SJCRH30 (cell line): Measurements from ENCODE around the gene CFAP46. TPM values are rescaled to one million over a fixed set of nuclear protein-coding genes. Genes with fewer than 3 reads are reported as not detected.

Experiments used
- DNase-seq, 2 experiments: peaks; one replicate each; pipeline ENCODE4 v3.0.0-alpha.2; 2015 to 2020
- H3K27ac ChIP-seq: fragments of 250-450 bp; sonication (Bioruptor Pico); 2 replicates; pipeline ENCODE4 v1.5.1; 2020; ENCODE audit warnings: mild to moderate bottlenecking, moderate library complexity
- H3K27me3 ChIP-seq: fragments of 250-450 bp; sonication (Bioruptor Pico); 2 replicates; pipeline ENCODE4 v1.5.1; 2020; ENCODE audit warnings: mild to moderate bottlenecking, moderate library complexity
- H3K36me3 ChIP-seq: fragments of 250-450 bp; sonication (Bioruptor Pico); 2 replicates; pipeline ENCODE4 v1.5.1; 2020; ENCODE audit warnings: mild to moderate bottlenecking, moderate library complexity
- H3K4me1 ChIP-seq: fragments of 250-450 bp; sonication (Bioruptor Pico); 2 replicates; pipeline ENCODE4 v1.5.1; 2020; ENCODE audit warnings: mild to moderate bottlenecking, moderate library complexity
- H3K4me3 ChIP-seq: fragments of 250-450 bp; sonication (Bioruptor Pico); 2 replicates; pipeline ENCODE4 v1.5.1; 2020; ENCODE audit warnings: mild to moderate bottlenecking, moderate library complexity
- H3K9me3 ChIP-seq: fragments of 250-450 bp; sonication (Bioruptor Pico); replicated peaks from 2 replicates; pipeline ENCODE4 v1.5.1; 2020; ENCODE audit warnings: mild to moderate bottlenecking, moderate library complexity
- total RNA-seq: library from RNA; depleted of rRNA; stranded (reverse); fragments of >200 nt; shearing (Covaris generic); gene quantifications from 2 replicates; pipeline ENCODE4 v1.2.3, GENCODE V29; 2014

CFAP46 gene
- total RNA-seq, 1 experiment from 2014 or later = 1.7 TPM

DNA sequence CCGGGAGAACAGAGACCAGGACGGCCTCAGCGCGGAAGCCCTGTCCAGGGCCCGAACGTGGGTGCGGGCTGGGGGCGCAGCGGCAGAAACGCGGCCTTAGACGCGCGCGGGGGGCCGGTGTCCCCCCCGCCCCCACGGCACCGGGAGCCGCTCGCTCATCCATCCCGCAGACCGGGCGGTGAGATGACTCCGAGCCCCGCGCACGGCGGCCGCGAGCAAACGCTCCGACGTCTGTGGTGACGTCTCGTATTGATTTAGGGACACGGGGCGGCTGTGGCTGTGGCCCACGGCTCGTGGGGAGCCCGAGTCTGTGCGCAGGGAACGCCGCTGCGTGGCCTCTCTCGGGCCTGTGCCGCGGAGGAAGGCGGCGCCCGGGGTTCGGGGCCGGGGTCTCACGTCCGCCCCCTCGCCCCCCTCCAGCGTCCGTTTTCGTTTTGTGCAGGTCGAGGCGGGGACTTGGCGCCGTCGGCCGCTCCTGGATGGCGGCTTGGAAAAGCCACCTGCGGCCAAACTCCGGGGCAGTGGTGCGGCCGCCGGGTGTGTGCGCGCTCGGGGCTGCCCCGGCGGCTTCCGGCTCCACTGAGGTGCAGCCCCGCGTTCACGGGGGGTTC is 155.4 kb downstream of the CFAP46 start:
- H3K4me3 ChIP-seq = no peak overlapping the region
- no peaks in the 10 kb centered on the region for H3K4me1 ChIP-seq
- no peaks in the 10 kb centered on the region for H3K27me3 ChIP-seq
- H3K27ac ChIP-seq = no peak overlapping the region
- H3K9me3 ChIP-seq = no peaks in the 10 kb centered on the region
- DNase-seq = no peak
- no peaks in the 10 kb centered on the region; the same call in 1 of the 2 replicates for H3K36me3 ChIP-seq

DNA sequence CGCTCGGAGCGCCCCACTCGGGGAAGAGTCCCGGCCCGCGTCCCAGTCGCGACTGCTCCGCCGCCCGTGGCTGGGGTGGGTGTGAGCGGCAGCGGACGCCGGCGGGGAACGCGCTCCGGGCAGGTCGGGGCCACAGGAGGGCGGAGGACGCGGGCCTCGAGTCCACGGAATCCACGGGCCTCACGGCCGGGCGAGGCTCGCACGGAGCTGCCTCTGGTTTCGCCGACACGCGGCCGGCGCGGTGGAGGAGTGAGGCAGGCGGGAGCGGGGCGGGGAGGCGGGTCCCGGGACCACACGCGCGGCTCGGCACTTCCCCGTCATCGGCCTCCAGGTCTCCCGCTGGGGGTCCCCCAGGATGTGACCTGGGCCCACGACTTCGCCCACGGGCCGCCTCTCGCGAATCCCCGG is 155.9 kb downstream of the CFAP46 start:
- no peak overlapping the region for H3K27ac ChIP-seq
- no peaks in the 10 kb centered on the region for H3K4me1 ChIP-seq
- no peaks in the 10 kb centered on the region for H3K9me3 ChIP-seq
- no peaks in the 10 kb centered on the region for H3K27me3 ChIP-seq
- no peak for DNase-seq
- no peaks in the 10 kb centered on the region; the same call in 1 of the 2 replicates for H3K36me3 ChIP-seq
- no peak overlapping the region for H3K4me3 ChIP-seq

DNA sequence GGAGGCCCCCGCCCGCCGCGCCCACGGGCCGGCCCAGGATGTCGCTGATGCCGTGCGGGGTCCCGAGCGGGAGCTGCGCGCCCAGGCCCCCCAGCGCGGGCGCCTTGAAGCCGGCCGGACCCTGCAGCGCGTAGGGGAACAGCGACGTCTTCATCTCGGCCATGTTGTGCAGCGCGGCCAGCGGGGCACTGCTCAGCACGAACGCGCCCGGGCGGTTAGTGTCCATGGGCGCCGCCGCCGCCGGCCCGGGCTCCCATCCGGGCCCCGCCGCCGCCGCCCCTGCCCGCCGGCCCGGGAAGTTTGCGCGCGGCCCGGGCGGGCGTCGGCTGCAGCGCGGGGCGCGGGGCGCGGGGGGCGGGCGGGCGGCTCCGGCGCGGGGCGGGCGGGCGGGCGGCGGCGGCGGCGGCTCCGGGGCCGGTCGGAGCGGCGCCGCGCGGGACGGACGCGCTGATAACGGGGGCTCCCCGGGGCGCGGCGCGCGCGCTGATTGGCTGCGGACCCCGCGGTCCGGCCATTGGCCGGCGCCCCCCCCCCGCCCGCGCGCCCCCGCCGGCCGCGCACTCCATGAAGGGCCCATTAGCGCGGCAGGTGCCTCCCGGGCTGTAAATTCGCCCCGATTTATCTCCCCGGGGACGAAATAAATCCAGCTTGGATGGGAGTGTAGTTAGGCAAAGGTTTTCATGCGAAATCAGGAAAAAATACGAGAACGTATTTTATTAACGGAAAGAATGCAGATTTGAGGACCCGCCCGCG is 156.5 kb downstream of the CFAP46 start, which contains the start of gene NKX6-2:
NKX6-2 (minus strand) TSS at position 425 of the 753 bp plus-strand sequence; CDS start at position 226, 199 bp downstream.
- no peak for DNase-seq
- no peak within 1 kb of the TSS for H3K27ac ChIP-seq
- no peak within 1 kb of the TSS for H3K4me3 ChIP-seq
- no peaks in the 10 kb centered on the region for H3K9me3 ChIP-seq
- no peaks in the 10 kb centered on the region; the same call in 1 of the 2 replicates for H3K36me3 ChIP-seq
- H3K4me1 ChIP-seq = no peaks in the 10 kb centered on the region
- H3K27me3 ChIP-seq = no peaks in the 10 kb centered on the region

DNA sequence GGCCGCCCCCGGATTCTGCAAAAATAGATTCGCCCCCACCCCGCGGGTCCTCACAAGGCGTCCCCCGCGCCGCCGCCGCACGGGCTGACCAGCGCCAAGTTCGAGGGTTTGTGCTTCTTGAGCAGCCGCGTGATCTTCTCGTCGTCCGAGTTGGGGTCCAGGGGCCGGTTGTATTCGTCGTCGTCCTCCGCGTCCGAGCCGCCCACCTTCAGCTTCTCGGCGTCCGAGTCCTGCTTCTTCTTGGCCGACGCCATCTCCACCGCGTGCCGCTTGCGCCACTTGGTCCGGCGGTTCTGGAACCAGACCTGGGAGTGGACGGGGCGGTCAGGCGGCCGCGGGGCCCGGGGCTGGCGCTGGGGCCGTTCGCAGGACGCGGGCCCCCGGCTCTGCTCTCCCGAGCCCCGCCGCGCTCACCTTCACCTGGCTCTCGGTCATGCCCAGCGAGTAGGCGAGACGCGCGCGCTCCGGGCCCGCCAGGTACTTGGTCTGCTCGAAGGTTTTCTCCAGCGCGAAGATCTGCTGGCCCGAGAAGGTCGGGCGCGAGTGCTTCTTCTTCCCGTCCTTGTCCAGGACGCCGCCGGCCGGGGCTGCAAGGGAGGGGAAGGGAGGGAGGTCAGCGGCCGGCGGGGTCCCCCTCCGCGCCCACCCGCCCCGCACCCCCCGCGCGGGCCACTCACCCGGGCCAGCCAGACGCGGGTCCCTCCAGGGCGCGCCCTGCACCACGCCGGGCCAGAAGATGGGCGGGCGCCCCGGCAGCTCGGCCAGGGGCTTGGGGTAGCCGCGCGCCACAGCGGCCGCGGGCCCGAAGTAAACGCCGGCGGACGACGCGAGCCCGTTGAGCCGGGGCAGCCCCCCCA is 157.3 kb downstream of the CFAP46 start:
- Histone ChIP-seq H3K27me3 (no peaks in the 10 kb centered on the region), H3K36me3 (no peaks in the 10 kb centered on the region; the same call in 1 of the 2 replicates), H3K4me3 (no peak overlapping the region), H3K4me1 (no peaks in the 10 kb centered on the region), H3K9me3 (no peaks in the 10 kb centered on the region), H3K27ac (no peak overlapping the region)
- no peak for DNase-seq

DNA sequence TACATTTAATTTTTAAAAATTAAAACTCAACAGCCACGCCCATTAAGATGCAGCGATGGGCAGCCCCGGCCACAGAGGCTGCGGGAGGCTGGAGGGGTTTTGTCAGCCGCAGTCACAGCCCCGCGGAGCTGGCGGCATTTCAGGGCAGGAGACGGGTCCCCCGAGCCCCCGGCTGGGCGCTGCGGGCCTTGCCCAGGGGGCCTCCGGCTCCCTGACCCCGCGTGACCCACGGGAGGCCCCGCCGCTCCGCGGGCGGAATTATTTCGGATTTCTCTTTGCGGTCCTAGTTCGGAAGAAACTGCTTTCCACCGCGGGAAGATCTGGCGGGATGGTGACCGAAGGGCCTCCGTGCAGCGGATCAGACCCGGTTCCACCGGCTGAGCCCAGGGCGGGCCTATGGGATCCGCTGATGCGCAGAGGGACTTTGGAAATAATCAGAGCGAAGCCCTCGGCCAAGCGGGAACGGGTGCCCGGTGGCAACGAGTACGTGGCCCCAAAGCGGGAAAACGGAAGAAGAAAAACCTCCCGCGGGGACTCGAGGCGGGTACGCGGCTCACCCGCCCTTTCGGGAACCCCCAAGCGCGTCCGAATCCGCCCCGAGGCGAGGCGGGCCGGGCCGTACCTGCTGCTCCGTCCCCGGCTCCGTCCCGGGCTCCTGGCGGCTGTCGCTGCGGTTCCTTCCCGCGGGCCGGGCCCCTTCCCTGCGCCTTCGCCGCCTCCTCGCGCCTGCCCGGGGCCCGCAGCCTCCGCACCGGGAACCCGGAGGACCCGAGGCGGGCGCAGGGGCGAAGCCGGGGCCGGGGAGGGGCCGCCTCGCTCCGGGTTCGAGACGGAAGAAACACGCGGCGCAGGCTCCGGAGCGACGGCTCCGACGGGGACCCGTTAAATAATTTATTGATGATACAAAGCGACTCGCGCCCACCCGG is 158.2 kb downstream of the CFAP46 start:
- no peaks in the 10 kb centered on the region for H3K27me3 ChIP-seq
- DNase-seq = no peak

DNA sequence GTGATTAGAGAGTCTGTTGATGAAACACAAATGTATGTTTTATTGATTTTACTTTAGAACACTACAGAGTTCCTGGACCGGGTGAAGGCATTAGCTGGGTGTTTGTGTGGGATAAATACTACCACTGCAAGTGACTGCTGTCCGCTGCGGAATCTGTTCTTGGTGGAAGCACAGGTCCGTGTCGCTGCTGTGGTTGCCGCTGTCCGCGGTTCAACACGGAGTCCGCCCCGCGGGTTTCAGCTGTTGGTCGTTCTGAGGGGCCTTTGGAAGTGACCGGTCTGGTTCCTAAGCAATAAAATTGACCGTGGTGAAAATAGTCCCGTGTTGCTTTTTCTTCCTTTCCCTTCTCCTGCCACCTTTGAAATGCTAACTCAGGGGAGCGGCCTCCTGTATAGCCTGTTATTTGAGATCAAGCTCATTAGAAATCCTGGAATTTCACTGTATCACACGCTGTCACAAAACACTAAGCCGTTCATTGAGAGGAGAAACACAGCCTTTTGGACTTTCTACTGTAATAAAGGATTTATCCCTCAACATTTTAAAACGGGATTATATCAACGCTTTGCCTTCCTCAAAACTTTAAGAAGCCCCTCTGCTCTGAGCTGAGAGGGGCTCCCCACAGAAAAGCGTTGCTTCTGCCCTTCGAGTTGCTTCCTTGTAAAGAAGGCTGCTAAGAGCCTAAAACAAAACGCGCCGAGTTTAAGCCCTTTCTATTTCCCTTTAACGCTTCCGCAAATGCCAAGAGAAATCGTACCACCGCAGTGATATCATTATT is 159.0 kb downstream of the CFAP46 start:
- no peaks in the 10 kb centered on the region for H3K4me1 ChIP-seq
- no peak overlapping the region for H3K4me3 ChIP-seq
- H3K36me3 ChIP-seq = no peaks in the 10 kb centered on the region; the same call in 1 of the 2 replicates
- no peak overlapping the region for H3K27ac ChIP-seq
- H3K9me3 ChIP-seq = no peaks in the 10 kb centered on the region
- DNase-seq = no peak
- H3K27me3 ChIP-seq = no peaks in the 10 kb centered on the region

More for the DNA sequence above, 158.2 kb downstream of the CFAP46 start:
- H3K27ac ChIP-seq = no peak overlapping the region
- H3K4me3 ChIP-seq = no peak overlapping the region
- H3K4me1 ChIP-seq = no peaks in the 10 kb centered on the region
- H3K36me3 ChIP-seq = no peaks in the 10 kb centered on the region; the same call in 1 of the 2 replicates
- no peaks in the 10 kb centered on the region for H3K9me3 ChIP-seq

DNA sequence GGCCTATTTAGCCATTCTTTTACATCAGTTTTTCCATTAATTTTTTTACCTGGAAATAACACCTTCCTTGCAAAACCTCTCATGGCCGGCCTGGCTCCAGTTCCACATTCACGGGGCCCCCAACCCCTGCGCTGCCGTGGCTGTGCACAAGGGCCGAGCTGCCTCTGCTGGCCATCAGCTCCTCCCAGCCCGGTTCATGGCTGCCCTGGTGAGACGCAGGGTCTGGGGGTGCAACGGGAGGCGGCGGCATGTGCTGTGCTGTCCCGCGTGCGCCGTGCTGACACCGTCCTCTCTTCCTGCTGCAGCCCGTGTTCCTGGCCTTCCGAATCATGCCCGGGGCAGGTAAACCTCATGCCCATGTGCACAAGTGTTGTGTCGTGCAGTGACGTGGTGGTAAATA is 160.8 kb downstream of the CFAP46 start:
- Histone ChIP-seq H3K9me3 (no peaks in the 10 kb centered on the region), H3K4me3 (no peak overlapping the region), H3K27ac (no peak overlapping the region), H3K36me3 (no peaks in the 10 kb centered on the region; the same call in 1 of the 2 replicates), H3K27me3 (no peaks in the 10 kb centered on the region), H3K4me1 (no peaks in the 10 kb centered on the region)
- no peak for DNase-seq

DNA sequence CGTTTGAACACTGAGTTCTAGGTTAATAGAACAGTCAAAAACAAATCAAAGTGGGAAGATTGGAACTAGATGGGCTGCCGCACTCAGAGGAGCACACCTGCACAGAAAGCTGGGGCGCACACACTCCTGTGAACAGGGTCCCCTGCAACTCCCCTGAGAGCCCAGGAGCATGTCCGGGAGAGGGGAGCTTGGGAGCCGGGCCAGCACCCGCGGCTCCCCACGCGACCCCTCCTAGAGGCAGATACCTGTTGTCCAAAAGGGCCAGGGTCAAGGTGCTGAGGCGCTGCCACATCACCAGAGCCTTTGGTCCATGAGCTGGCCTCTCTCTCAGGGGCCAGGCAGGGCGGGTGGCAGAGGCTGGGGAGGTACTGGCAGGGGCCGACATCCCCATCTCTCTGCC is 162.0 kb downstream of the CFAP46 start:
- H3K27ac ChIP-seq = no peak overlapping the region
- H3K4me3 ChIP-seq = no peak overlapping the region
- H3K27me3 ChIP-seq = no peaks in the 10 kb centered on the region
- DNase-seq = no peak
- H3K9me3 ChIP-seq = no peaks in the 10 kb centered on the region
- no peaks in the 10 kb centered on the region for H3K4me1 ChIP-seq
- H3K36me3 ChIP-seq = no peaks in the 10 kb centered on the region; the same call in 1 of the 2 replicates

DNA sequence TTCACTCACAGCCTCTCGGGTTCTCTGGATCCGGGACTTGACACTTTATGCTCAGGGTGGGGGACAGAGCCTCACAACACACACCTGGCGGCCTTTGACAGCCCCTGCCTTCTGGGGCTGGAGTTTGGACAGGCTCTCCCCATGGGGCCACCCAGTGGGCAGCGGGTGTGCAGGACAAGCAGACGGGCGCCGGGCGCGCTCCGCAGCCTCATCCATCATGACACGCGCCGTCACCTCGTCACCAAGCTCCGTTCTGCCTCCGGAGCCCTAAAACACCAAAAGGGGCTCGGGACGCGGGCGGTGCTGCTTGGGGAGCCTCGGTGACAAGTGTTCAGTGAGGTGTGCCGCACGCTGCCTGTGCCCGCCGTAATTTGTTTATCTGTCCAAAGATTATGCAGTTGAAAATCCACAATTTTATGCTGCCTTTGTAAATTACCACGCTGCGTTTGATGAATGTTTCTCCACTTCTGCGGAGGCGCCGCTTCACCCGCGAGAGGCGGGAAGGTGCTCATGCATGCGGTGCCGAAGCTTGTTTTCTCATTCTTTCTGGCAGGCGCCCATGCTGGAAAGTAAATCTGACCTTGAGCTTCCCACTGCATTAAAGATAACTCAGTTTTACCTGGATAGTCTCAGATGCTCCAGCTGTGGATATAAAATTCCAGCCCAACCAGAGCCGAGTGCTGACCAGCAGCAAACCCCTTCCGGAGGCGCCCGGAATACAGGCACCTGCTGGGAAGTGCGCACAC is 162.6 kb downstream of the CFAP46 start:
- no peak overlapping the region for H3K4me3 ChIP-seq
- H3K27ac ChIP-seq = no peak overlapping the region
- no peaks in the 10 kb centered on the region; the same call in 1 of the 2 replicates for H3K36me3 ChIP-seq
- H3K27me3 ChIP-seq = no peaks in the 10 kb centered on the region
- H3K4me1 ChIP-seq = no peaks in the 10 kb centered on the region
- no peaks in the 10 kb centered on the region for H3K9me3 ChIP-seq
- no peak for DNase-seq

DNA sequence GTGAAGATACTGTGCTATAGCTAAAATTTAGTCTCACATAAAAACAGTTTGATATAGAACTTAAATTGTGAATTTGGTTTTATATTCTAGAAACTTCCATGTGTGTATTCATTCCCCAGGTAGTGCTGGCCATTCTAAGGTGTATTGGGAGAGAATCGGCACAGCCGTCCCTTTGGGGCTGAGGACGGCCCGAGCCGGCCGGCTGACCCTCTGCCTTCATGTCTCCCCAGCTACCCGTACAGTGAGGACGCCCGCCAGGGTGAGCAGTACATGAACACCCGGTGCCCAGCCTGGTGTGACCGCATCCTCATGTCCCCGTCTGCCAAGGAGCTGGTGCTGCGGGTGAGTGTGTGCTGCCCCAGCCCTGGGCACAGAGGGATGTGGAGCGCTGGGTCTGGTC is 164.9 kb downstream of the CFAP46 start:
- Histone ChIP-seq H3K9me3 (no peaks in the 10 kb centered on the region), H3K27me3 (no peaks in the 10 kb centered on the region), H3K4me1 (no peaks in the 10 kb centered on the region), H3K36me3 (no peaks in the 10 kb centered on the region), H3K27ac (no peak overlapping the region), H3K4me3 (no peak overlapping the region)
- DNase-seq = no peak

DNA sequence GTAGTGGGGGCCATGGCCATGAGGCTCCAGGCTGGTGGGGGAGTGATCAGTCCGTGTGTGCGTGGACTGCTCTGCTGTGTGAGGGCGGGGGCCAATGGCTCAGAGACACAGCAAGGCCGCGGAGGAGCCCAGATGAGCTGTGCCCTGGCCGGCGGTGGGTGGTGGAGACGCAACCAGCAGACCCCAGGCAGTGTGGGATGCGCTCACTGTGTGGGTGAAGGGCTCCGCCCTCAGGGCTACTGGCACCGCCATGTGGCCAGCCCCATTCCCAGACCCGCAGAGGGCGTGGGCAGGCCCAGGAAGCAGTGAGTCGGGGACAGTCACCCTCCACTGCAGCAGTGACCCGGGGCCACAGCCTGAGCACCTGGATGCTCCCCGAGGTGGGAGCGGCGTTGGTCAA is 165.5 kb downstream of the CFAP46 start:
- Histone ChIP-seq H3K4me3 (no peak overlapping the region), H3K4me1 (no peaks in the 10 kb centered on the region)

DNA sequence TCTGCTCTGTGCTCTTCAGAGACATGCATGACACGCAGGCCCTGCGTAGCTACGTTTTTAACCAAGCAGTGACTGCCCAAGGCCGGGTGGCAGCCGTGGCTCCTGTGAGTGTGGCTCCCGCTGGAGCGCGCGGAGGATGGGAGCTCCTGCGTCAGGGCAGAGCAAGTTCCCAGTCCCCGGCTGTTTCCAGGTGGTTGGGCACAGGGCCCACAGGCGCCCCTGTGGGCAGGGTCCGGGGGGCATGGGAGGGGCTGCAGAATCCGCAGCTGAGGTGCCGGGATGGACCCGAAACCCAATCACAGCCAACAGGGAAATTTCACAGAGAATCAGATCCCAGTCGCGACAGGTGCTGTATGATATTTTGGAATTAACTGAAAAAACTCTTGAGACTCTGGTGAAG is 166.2 kb downstream of the CFAP46 start:
- DNase-seq = no peak
- H3K4me3 ChIP-seq = no peak overlapping the region

More for the DNA sequence above, 165.5 kb downstream of the CFAP46 start:
- H3K27ac ChIP-seq = no peak overlapping the region
- no peaks in the 10 kb centered on the region for H3K9me3 ChIP-seq
- H3K27me3 ChIP-seq = no peaks in the 10 kb centered on the region
- H3K36me3 ChIP-seq = no peaks in the 10 kb centered on the region
- no peak for DNase-seq

More for the DNA sequence above, 166.2 kb downstream of the CFAP46 start:
- Histone ChIP-seq H3K36me3 (no peaks in the 10 kb centered on the region), H3K27ac (no peak overlapping the region), H3K4me1 (no peaks in the 10 kb centered on the region), H3K9me3 (no peaks in the 10 kb centered on the region), H3K27me3 (no peaks in the 10 kb centered on the region)
